Body of pancreas (tissue), 4 donors: ENCODE measurements around the gene MIEF2.
"Not testable (repeated sequence)": the region's sequence is repeated elsewhere in the genome, so short reads cannot be mapped to it uniquely, and the experiment has no call there.

Experiments
- CTCF ChIP-seq, 7 experiments: fragments of 450-650 bp in 4 of 7; fragments of 200-600 bp in 3 of 7; sonication (generic) in 3 of 7; IDR thresholded peaks; one replicate each; pipeline ENCODE4 v1.5.1; 2016 to 2019; ENCODE audit warnings: antibody characterized with exemption in 7 of 7
- POLR2A ChIP-seq, 3 donors: fragments of 450-650 bp; IDR thresholded peaks; one replicate each; pipeline ENCODE4 v1.6.1; 2016; ENCODE audit warnings: antibody characterized with exemption in 3 of 3, mild to moderate bottlenecking in 2 of 3

GRCh38 chr17:18298061-18298460 lies 37.6 kb downstream of the MIEF2 start:
- TF ChIP-seq POLR2A, CTCF (IDR thresholded peaks at IDR 0.05): not testable (repeated sequence)
